T-helper 1 cell treated with Interleukin-12 subunit alpha and Interleukin-12 subunit beta and Interleukin-4 antibody, amounts not matched to agents 30 μg/mL and 1 μg/mL, for 36 hours (primary cell): ENCODE measurements around the gene CD46.
"Not testable (repeated sequence)": the region's sequence is repeated elsewhere in the genome, so short reads cannot be mapped to it uniquely, and the experiment has no call there.

Experiments
- H3K27ac Mint-ChIP-seq: one replicate; pipeline ENCODE4 v1.8.0; 2021; ENCODE audit warnings: mild to moderate bottlenecking, mixed read lengths
- H3K27me3 Mint-ChIP-seq: one replicate; pipeline ENCODE4 v1.8.0; 2021; ENCODE audit warnings: low read depth, mixed read lengths
- H3K36me3 Mint-ChIP-seq: one replicate; pipeline ENCODE4 v1.8.0; 2021; ENCODE audit warnings: low read depth, mixed read lengths
- H3K4me1 Mint-ChIP-seq: one replicate; pipeline ENCODE4 v1.8.0; 2021; ENCODE audit warnings: low read depth, mixed read lengths
- H3K4me3 Mint-ChIP-seq: one replicate; pipeline ENCODE4 v1.8.0; 2021; ENCODE audit warnings: mild to moderate bottlenecking, moderate library complexity, mixed read lengths
- H3K9me3 Mint-ChIP-seq: one replicate; pipeline ENCODE4 v1.8.0; 2021; ENCODE audit warnings: mixed read lengths

Gene CD46

DNA sequence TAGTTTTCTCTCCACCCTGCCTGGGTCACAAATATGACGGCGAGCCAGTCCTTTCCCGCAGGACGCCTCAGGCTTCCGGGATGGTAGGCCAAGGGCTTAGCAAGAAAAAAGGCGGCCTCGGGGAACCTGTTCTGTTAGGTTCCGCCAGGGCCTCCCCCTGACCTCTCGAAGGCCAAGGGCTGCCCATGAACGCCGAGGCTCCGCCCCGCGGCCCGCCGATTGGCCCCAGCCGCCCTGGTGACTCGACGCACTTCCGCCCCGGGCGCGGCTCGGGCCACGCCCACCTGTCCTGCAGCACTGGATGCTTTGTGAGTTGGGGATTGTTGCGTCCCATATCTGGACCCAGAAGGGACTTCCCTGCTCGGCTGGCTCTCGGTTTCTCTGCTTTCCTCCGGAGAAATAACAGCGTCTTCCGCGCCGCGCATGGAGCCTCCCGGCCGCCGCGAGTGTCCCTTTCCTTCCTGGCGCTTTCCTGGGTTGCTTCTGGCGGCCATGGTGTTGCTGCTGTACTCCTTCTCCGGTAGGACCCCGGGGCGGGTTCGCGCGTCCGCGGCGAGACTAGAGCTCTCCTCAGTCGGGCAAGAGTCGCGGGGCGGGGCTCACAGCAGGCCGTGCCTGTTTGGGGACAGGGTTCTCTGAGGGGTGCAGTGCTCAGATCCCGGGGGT lies at the start of gene CD46:
TSS of gene CD46 (plus strand) at position 265 of the 666 bp plus-strand sequence. CDS start at position 424, 159 bp downstream.
- Mint-ChIP-seq H3K4me1 (peaks cover 48% of the 10 kb centered on the region), H3K4me3 (peak within 1 kb of the TSS; percentile 98), H3K27me3 (no peaks in the 10 kb centered on the region), H3K9me3 (no peaks in the 10 kb centered on the region), H3K36me3 (peaks cover 5% of the 10 kb centered on the region), H3K27ac (peak within 1 kb of the TSS; percentile 88)

DNA sequence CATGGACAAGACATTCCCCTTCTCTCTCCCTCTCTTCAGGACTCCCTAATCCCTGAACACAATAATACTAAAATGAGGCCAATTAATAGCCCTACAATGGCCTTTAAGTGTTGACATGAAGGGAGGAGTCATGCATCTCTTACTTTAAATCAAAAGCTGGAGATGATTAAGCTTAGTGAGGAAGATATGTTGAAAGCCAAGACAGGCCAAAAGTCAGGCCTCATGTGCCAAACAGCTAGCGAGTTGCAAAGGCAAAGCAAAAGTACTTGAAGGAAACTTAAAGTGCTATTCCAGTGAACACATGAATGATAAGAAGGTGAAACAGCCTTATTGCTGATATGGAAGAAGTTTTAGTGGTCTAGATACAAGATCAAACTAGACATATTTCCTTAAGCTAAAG lies 49.5 kb upstream of the CD46 start:
- no peaks in the 10 kb centered on the region for H3K27me3 Mint-ChIP-seq
- H3K4me3 Mint-ChIP-seq = no peak overlapping the region
- H3K9me3 Mint-ChIP-seq = no peaks in the 10 kb centered on the region
- H3K4me1 Mint-ChIP-seq = no peaks in the 10 kb centered on the region
- no peak overlapping the region for H3K27ac Mint-ChIP-seq
- no peaks in the 10 kb centered on the region for H3K36me3 Mint-ChIP-seq

DNA sequence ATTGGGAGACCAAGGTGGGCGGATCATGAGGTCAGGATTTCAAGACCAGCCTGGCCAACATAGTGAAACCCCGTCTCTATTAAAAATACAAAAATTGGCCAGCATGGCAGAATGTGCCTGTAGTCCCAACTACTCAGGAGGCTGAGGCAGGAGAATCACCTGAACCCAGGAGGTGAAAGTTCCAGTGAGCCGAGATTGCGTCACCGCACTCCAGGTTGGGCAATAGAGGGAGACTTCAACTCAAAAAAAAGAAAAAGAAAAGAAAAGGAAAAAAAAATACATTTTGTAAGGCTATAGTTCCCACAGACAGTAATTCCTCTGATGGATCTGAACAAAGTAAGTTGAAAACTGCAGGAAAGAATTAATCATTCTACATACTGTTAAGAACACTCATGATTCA lies 48.1 kb upstream of the CD46 start:
- H3K36me3 Mint-ChIP-seq = no peaks in the 10 kb centered on the region
- no peak overlapping the region for H3K27ac Mint-ChIP-seq
- no peaks in the 10 kb centered on the region for H3K4me1 Mint-ChIP-seq
- no peaks in the 10 kb centered on the region for H3K9me3 Mint-ChIP-seq
- H3K4me3 Mint-ChIP-seq = no peak overlapping the region
- no peaks in the 10 kb centered on the region for H3K27me3 Mint-ChIP-seq

DNA sequence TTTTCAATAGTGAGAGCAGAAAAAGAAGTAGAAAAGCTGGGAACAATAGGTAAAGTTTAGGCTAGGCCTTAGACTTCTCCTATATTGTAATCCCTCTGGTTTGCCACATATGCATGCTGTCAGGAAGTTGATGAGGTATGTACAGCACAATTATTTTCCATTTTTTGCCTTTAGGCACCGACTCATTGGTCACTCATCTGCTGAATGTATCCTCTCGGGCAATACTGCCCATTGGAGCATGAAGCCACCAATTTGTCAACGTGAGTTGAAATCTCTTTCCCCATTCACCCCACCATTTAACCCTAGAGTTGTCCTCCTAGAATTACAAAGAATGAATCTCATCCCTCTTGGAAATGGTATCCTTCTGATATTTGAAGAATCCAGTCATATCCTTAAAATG lies 43.9 kb upstream of the CD46 start:
- H3K4me3 Mint-ChIP-seq, H3K27ac Mint-ChIP-seq, H3K4me1 Mint-ChIP-seq, H3K36me3 Mint-ChIP-seq, H3K9me3 Mint-ChIP-seq, H3K27me3 Mint-ChIP-seq: not testable (repeated sequence)

DNA sequence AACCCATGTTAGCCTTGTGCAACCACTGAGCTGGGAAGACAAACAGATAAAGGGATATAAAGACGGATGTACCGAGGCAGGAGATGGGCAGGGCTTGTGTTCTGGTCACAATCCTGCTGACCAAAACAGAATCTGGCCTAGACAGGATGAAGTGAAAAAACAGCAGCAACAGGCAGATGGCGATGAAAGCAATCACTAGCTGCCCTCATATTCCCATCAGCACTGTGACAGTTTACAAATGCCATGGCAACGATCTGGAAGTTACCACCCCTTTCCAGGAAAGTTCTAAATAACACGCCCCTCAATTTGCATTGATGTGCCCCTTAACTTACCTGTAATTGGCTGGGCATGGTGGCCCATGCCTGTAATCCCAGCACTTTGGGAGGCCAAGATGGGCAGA lies 40.6 kb upstream of the CD46 start:
- Mint-ChIP-seq H3K9me3 (no peaks in the 10 kb centered on the region), H3K4me3 (no peak overlapping the region), H3K27ac (no peak overlapping the region), H3K4me1 (no peaks in the 10 kb centered on the region), H3K36me3 (no peaks in the 10 kb centered on the region), H3K27me3 (peaks cover 4% of the 10 kb centered on the region)

DNA sequence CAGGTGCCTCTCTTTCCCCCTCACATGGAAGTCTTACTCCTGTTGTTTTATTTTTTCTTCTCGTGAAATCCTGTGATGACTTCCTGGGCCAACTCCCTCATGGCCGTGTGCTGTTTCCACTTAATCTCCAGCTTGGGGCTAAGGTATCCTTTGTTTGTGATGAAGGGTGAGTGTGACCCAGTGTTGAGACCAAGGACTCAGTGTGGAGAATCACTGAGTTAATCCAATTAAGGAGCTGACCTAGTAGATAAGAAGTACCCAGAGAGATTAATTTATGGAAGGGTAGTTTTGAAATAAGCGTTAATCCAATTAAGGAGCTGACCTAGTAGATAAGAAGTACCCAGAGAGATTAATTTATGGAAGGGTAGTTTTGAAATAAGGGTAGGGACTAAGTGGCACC lies 39.2 kb upstream of the CD46 start:
- H3K9me3 Mint-ChIP-seq, H3K4me3 Mint-ChIP-seq, H3K27me3 Mint-ChIP-seq, H3K27ac Mint-ChIP-seq, H3K4me1 Mint-ChIP-seq, H3K36me3 Mint-ChIP-seq: not testable (repeated sequence)

DNA sequence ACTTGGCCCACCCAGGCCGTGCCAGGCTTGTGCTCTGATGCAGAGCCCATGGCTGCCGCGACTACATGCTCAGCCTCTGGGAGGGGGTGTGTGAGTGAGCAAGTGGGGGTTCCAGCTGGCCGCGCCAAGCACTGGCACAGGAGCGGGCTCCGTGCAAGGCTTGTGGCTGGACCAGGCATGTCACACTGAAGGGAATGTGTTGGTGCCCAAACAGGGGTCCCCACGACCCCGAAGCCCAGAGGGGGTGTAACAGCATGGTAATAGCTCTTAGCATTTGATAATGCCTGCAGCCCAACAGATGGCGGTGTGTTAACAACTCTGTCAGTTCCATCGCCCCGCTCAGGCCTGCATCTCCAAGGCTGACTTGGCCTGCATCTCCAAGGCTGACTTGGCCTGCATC lies 38.3 kb upstream of the CD46 start:
- H3K27ac Mint-ChIP-seq = no peak overlapping the region
- no peaks in the 10 kb centered on the region for H3K36me3 Mint-ChIP-seq
- H3K4me1 Mint-ChIP-seq = no peaks in the 10 kb centered on the region
- peaks cover 12% of the 10 kb centered on the region for H3K27me3 Mint-ChIP-seq
- H3K9me3 Mint-ChIP-seq = no peaks in the 10 kb centered on the region
- H3K4me3 Mint-ChIP-seq = no peak overlapping the region

DNA sequence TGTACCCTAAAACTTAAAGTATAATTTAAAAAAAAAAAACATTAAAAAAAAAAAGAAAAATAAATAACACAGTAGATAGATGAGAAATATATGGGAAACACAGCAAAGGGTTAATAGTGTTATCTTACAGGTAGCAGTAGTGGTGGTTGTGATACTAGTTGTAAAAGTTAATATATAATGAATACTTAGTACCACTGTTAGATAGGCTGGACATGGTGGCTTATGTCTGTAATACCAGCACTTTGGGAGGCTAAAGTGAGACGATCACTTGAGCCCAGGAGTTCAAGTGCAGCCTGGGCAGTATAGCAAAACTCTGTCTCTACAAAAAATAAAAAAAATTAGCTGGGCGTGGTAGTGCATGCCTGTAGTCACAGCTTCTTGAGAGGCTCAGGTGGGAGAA lies 32.6 kb upstream of the CD46 start:
- H3K4me1 Mint-ChIP-seq = no peaks in the 10 kb centered on the region
- no peak overlapping the region for H3K4me3 Mint-ChIP-seq
- peaks cover 20% of the 10 kb centered on the region for H3K27me3 Mint-ChIP-seq
- H3K27ac Mint-ChIP-seq = no peak overlapping the region
- no peaks in the 10 kb centered on the region for H3K9me3 Mint-ChIP-seq
- no peaks in the 10 kb centered on the region for H3K36me3 Mint-ChIP-seq

DNA sequence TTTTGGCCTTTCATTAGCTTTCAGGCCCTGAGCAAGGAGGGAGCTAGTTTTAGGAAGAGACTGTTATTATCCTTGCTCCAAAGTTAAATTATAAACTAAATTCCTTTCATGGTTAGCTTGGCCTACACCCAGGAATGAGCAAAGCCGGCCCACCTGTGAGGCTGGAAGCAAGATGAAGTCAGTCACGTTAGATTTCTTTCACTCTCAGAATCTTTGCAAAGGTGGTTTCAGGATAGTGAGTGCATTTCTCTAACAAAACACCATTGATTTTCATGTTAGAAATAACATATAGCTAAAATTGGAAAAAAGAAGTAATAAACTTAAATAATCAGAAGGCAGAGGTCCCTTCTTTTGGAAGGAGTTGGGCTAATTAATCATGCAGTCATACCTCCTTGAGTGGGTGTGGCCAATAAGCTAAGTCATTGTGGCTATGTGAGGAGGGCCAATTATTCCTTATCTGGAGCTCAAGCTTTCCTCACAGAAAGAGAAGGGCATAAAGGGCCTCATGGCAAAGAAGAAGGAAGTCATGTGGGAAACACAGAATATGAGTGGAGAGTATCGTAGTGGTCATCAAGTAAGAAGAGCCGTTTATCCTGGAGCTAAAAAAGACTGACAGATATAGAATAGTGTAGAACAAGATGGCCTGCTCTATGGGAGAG lies 23.5 kb upstream of the CD46 start:
- H3K4me1 Mint-ChIP-seq, H3K9me3 Mint-ChIP-seq, H3K4me3 Mint-ChIP-seq, H3K27ac Mint-ChIP-seq, H3K36me3 Mint-ChIP-seq, H3K27me3 Mint-ChIP-seq: not testable (repeated sequence)

DNA sequence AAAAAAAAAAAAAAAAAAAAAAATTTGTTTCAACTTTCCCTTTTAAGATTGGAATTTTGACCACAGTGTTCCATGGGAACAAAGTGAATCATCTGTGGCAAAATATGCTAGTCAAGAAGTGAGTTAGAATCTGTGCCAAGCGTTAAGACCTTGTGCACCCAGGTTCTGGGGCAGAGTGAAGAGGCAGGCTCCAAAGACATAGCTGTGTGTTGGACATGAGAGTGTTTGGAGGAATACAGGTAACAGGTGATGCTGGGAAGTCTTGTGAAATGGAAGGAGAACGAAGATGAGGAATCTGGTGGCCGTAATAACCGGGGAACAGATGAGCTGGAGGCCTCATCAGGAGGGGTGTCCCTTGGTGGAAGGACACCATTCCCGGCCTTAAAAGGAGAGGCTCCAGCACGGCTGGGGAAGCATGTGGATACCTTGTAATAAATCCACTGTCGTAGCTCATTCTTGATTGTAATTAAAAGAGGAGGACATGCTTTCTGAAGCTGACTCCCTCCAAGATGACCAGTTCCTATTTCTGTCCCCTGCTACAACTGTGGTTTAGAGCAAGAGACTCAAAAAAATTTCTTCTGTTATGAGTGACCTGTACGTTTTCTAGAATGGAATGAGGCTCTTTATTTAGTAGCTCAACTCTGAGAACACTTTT lies 14.2 kb upstream of the CD46 start:
- peaks cover 12% of the 10 kb centered on the region for H3K27me3 Mint-ChIP-seq
- H3K4me1 Mint-ChIP-seq, H3K4me3 Mint-ChIP-seq, H3K9me3 Mint-ChIP-seq, H3K36me3 Mint-ChIP-seq, H3K27ac Mint-ChIP-seq: not testable (repeated sequence)

DNA sequence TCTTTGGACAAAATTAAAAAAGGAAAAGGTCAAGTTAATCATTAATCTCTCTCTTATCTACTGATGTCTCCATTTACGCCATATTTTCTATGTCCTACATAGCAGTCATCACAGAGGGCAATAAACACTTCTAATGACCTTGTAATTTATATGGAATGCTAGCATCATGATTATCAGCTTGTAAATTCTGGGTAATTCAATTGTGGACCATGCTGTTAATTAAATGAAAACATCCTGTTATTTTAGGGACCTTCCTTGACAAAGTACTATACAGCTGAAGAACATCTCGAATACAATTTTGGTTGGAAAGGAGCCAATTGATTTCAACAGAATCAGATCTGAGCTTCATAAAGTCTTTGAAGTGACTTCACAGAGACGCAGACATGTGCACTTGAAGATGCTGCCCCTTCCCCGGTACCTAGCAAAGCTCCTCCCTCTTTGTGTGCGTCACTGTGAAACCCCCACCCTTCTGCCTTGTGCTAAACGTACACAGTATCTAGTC lies 13.6 kb upstream of the CD46 start:
- not testable (repeated sequence) for H3K4me1 Mint-ChIP-seq, H3K9me3 Mint-ChIP-seq, H3K27ac Mint-ChIP-seq, H3K4me3 Mint-ChIP-seq, H3K36me3 Mint-ChIP-seq
- H3K27me3 Mint-ChIP-seq = peaks cover 12% of the 10 kb centered on the region

DNA sequence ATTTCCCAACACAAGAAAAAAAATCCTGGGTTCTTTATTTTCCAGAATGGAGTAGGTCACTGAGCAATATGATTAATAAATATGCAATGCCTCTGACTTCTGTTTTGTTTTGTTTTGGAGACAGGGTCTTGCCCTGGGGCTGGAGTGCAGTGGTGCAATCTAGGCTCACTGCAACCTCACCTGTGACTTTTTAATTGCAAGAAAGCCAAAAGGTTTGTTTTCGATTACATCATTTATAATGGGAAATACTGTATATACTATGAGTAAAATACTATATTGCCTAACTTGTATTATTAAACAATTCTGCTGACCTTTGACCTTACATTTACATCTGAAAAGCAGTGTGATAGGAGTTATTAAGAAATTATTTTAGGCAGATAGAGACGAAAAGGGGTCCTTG lies 11.6 kb upstream of the CD46 start:
- no peaks in the 10 kb centered on the region for H3K9me3 Mint-ChIP-seq
- no peak overlapping the region for H3K27ac Mint-ChIP-seq
- peaks cover 12% of the 10 kb centered on the region for H3K27me3 Mint-ChIP-seq
- no peaks in the 10 kb centered on the region for H3K36me3 Mint-ChIP-seq
- H3K4me3 Mint-ChIP-seq = no peak overlapping the region
- peaks cover 5% of the 10 kb centered on the region for H3K4me1 Mint-ChIP-seq

DNA sequence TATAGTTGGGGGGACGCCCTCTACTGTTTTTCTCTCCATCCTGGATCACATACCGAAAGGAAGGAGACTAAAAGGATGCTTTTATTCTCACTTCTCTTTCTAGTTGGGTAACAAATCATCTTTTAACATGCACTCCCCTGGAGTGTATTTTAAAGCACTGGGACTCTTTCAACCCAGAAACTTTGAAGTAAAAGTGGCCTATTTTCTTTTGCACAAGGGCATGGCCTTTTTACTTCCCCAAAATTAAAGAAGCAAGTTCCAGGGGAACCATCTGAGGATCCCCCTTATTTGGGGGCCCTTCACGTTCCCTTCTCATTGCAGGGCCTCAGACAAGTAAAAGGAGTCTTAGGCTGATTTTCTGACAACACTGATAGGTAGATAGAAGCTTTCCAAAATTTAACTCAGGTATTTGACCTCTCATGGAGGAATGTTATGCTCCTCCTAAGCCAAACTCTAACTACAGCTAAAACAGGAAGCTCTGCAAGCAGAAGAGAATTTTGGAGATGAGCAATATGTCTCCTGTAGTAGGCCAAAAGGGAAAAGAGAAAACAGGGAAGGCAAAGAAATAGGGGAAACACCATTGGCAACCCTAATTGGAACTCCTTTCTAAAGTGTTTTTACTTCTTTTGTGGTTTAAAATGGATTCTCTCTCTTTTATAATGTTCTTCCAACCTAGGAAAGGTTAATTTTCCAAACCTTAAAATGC lies 8.9 kb upstream of the CD46 start:
- peaks cover 9% of the 10 kb centered on the region for H3K27me3 Mint-ChIP-seq
- H3K9me3 Mint-ChIP-seq = no peaks in the 10 kb centered on the region
- H3K4me1 Mint-ChIP-seq = peaks cover 5% of the 10 kb centered on the region
- H3K36me3 Mint-ChIP-seq = no peaks in the 10 kb centered on the region
- no peak overlapping the region for H3K4me3 Mint-ChIP-seq
- H3K27ac Mint-ChIP-seq = no peak overlapping the region

DNA sequence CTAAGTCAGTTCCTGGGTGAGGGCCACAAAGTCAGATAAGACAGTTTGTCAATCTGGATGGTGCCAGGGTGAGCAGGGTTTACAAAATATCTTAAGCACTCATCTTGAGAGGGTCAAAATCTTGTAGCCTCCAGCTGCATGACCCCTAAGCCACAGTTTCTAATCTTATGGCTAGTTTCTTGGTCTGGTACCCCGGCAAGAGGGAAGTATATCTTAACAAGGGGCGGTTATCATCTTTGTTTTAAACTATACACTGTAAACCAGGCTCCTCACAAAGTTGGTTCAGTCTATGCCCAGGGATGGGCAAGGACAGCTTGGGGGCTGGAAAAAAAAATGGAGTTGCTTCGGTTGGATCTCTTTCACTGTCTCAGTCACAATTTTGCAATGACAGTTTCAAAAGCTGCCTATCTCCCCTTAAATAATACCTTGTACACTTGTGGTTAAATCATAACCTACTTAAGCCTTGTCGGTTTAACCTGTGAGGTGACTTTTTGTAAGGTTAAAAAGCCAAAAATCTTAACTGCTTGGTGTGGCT lies 7.8 kb upstream of the CD46 start:
- no peaks in the 10 kb centered on the region for H3K9me3 Mint-ChIP-seq
- peaks cover 5% of the 10 kb centered on the region for H3K4me1 Mint-ChIP-seq
- no peak overlapping the region for H3K4me3 Mint-ChIP-seq
- H3K27me3 Mint-ChIP-seq = no peaks in the 10 kb centered on the region
- H3K27ac Mint-ChIP-seq = no peak overlapping the region
- H3K36me3 Mint-ChIP-seq = no peaks in the 10 kb centered on the region
